TTC549 (cell line): ENCODE measurements around the gene SIPA1.
"Not testable (repeated sequence)": the region's sequence is repeated elsewhere in the genome, so short reads cannot be mapped to it uniquely, and the experiment has no call there.

Experiments used
- FAIRE-seq: peaks from 2 replicates; lab custom pipeline; 2012; peaks lifted over from hg19 to GRCh38; lab: Jason Lieb, UNC

SIPA1 gene

DNA sequence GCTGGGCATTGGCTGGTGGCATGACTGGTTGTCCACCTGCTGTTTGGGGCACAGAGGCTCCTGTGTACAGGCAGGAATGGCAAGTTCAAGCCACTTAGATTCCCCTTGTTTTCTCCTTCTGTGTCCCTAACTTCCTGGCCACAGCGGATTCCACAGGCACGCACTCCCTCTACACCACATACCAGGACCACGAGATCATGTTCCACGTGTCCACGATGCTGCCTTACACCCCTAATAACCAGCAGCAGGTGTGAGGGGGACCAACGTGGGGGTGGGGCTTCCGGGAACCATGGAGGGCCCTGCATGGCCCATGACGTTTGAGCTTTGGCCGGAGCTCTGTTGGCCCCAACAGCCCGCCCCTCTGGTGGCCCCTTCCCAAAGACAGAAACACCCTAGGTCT, 7.8 kb downstream of the SIPA1 start:
- no peak for FAIRE-seq

DNA sequence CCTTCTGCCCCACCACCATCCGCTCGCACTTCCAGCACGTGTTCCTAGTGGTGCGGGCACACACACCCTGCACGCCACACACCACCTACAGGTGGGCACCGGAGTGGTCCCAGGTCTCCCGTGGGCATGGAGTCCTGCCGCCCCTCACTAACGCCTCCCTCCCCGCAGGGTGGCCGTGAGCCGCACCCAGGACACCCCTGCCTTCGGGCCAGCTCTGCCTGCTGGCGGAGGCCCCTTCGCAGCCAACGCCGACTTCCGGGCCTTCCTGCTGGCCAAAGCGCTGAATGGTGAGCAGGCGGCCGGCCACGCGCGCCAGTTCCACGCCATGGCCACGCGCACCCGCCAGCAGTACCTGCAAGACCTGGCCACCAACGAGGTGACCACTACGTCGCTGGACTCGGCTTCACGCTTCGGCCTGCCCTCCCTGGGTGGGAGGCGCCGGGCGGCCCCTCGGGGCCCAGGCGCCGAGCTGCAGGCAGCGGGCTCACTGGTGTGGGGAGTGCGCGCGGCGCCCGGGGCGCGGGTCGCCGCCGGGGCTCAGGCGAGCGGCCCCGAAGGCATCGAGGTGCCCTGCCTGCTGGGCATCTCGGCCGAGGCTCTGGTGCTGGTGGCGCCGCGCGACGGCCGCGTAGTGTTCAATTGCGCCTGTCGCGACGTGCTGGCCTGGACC, 8.5 kb downstream of the SIPA1 start:
- no peak for FAIRE-seq

GRCh38 chr11:65646958-65647701, 9.2 kb downstream of the SIPA1 start:
- FAIRE-seq: no peak

- FAIRE-seq: no peak
Observed at GRCh38 chr11:65648997-65649493, 11.1 kb downstream of the SIPA1 start.

DNA sequence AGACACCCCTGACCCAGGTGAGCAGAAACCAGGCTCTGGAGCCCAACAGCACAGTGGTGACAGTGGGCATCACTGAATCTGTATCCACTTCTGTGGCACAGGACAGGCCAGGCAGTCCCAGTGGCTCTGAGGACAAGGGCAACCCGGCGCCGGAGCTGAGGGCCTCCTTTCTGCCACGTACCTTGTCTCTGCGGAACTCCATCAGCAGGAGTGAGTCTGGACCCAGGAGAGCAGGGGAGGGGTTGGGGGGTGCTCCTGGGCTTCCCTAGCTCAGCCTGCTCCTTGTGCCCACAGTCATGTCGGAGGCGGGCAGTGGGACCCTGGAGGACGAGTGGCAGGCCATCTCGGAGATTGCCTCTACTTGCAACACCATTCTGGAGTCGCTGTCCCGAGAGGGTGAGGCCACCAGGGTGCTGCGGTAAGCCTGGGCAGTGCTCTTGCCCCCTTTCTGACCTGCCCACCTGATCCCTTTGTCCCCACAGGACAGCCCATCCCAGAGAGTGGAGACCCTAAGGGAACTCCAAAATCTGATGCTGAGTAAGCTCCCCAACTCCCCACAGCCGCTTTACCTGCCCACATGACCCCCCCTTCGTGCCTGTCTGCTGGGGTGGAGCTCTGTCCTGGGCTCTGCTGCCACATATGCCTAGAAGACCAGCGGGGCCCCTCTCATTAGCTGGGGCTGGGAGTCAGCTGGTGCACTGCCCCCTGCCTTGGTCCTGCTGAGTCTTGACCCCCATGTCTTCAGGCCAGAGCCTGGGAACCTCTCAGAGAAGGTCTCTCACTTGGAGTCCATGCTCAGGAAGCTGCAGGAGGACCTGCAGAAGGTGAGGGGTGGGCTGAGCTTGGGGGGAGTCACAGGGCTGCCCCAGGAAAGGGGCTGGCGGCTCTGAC, 12.0 kb downstream of the SIPA1 start:
- FAIRE-seq: no peak

- FAIRE-seq: no peak
Observed at GRCh38 chr11:65650547-65651338, 12.8 kb downstream of the SIPA1 start.

GRCh38 chr11:65651339-65651588, 13.4 kb downstream of the SIPA1 start:
- no peak for FAIRE-seq

- no peak for FAIRE-seq
Observed at GRCh38 chr11:65651589-65652510, 13.9 kb downstream of the SIPA1 start.

- no peak for FAIRE-seq
Observed at GRCh38 chr11:65652511-65653228, 14.8 kb downstream of the SIPA1 start.

GRCh38 chr11:65653229-65654225, 15.6 kb downstream of the SIPA1 start:
- FAIRE-seq: no peak

GRCh38 chr11:65654375-65655349, 16.8 kb downstream of the SIPA1 start:
- FAIRE-seq: no peak

- no peak for FAIRE-seq
Observed at GRCh38 chr11:65655570-65656332, 17.9 kb downstream of the SIPA1 start.

DNA sequence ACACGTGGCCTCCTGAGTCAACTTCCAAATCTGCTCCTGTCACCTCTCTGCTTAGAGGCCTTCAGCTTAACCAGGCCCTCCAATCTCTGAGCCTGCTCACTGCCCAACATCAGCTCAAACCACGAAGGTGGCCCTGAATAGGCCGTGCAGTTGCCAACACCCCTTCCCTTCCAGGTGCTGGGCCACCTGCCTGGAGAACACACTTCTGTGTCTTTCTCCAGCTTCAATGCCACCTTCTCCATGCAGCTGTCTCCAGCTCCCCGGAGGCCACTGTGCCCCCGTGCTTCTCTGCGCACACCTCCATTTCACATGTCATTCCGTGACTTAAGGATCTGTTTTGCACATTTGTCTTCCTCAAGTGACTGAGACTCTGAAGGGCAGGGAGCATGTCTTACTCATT, 19.5 kb downstream of the SIPA1 start:
- no peak for FAIRE-seq

DNA sequence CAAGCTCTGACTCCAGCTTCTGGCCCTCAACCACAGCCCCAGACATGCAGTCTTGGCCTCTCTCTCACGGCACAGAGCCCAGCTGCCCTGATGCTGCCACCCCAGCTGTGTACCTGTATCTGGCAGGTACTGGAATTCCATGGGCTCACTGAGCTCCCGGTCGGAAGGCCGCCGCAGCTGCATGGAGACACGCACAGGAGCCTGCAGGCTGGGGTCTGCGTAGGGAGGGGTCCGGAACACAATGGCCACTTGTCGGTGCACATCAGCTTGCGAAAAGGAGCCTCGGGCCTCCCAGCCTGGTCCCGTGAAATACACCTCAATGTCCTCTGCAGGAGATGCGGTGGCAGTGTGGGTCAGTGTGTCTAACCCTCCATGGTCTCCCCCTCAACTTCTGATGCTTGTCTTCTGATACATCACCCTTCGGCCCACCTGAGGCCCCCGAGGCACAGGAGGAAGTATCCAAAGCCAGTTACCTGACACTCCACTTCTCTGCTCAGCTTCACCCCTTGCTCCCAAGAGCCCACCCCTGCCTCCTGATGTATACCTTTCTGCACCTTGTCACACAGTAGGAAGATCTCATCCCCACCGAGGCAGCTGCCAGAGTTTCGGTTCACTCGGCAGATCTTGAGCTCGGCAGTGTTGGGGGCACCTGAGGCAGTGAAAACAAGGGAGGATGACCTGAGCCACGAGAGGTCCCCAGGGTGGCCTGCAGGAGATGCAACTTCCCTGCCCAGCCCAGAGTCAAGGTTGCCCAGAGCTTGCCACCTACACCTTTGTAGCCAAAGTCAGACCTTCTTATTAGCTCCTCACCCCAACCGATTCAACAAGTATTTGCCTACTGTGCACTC, 20.5 kb downstream of the SIPA1 start:
- FAIRE-seq: no peak

GRCh38 chr11:65660038-65660437, 22.1 kb downstream of the SIPA1 start:
- no peak for FAIRE-seq

DNA sequence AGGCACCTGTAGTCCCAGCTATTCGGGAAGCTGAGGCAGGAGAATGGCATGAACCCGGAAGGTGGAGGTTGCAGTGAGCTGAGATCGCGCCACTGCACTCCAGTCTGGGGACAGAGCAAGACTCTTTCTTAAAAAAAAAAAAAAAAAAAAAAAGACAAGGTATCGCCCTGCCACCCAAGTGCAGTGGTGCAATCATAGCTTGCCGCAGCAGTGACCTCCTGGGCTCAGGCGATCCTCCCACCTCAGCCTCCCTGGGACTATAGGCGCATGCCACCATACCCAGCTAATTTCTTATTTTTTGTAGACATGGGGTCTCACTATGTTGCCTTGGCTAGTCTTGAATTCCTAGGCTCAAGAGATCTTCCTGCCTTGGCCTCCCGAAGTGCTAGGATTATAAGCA, 23.0 kb downstream of the SIPA1 start:
- not testable (repeated sequence) for FAIRE-seq
